NCI-H748 treated with DMSO at 0.1 percent for 48 hours (cell line): ENCODE data around the gene UNC5A.
A peak's percentile ranks its signal among the peaks of the same experiment; 100 is the strongest.
"Not testable (repeated sequence)": the region's sequence is repeated elsewhere in the genome, so short reads cannot be mapped to it uniquely, and the experiment has no call there.

ENCODE experiments used
- DNase-seq: peaks from one replicate; lab custom pipeline; 2025; lab: John Stamatoyannopoulos, UW

UNC5A gene

GRCh38 chr5:176864755-176865154 lies 54.4 kb downstream of the UNC5A start:
- no peak for DNase-seq

- DNase-seq, result no peak
Measured at GRCh38 chr5:176865964-176866363, 55.6 kb downstream of the UNC5A start.

GRCh38 chr5:176866707-176867310 lies 56.5 kb downstream of the UNC5A start:
- DNase-seq, result peak; percentile 5

- no peak for DNase-seq
Measured at GRCh38 chr5:176868126-176868525, 57.8 kb downstream of the UNC5A start.

GRCh38 chr5:176868731-176869130 lies 58.4 kb downstream of the UNC5A start:
- no peak for DNase-seq

- DNase-seq, result no peak
Measured at GRCh38 chr5:176869501-176870109, 59.2 kb downstream of the UNC5A start.

GRCh38 chr5:176870110-176870591 lies 59.8 kb downstream of the UNC5A start:
- no peak for DNase-seq

GRCh38 chr5:176870644-176871043 lies 60.3 kb downstream of the UNC5A start:
- DNase-seq, result not testable (repeated sequence)

GRCh38 chr5:176872586-176872985 lies 62.2 kb downstream of the UNC5A start:
- not testable (repeated sequence) for DNase-seq

GRCh38 chr5:176873011-176873410 lies 62.7 kb downstream of the UNC5A start:
- DNase-seq, result not testable (repeated sequence)

- no peak for DNase-seq
Measured at GRCh38 chr5:176873541-176874172, 63.3 kb downstream of the UNC5A start.

- no peak for DNase-seq
Measured at GRCh38 chr5:176874198-176874780, 63.9 kb downstream of the UNC5A start.

- no peak for DNase-seq
Measured at GRCh38 chr5:176875014-176875550, 64.7 kb downstream of the UNC5A start.

- DNase-seq, result no peak
Measured at GRCh38 chr5:176875783-176876505, 65.6 kb downstream of the UNC5A start.

- no peak for DNase-seq
Measured at GRCh38 chr5:176876506-176877431, 66.4 kb downstream of the UNC5A start.

- no peak for DNase-seq
Measured at GRCh38 chr5:176877793-176878331, 67.5 kb downstream of the UNC5A start.

- DNase-seq, result no peak
Measured at GRCh38 chr5:176878463-176878862, 68.1 kb downstream of the UNC5A start.

- no peak for DNase-seq
Measured at GRCh38 chr5:176878906-176879662, 68.7 kb downstream of the UNC5A start.

GRCh38 chr5:176879663-176880361 lies 69.5 kb downstream of the UNC5A start:
- no peak for DNase-seq
